RWPE2 (cell line): ENCODE data around the gene CCDC92B.

Source experiments
- ATAC-seq: fragments of 200-7000 bp; cut with Tn5 transposase; 3 replicates; pipeline ENCODE4 v1.9.1; 2021; ENCODE audit warnings: low read depth
- DNase-seq: peaks from one replicate; pipeline ENCODE4 v3.0.0-alpha.2; 2020; ENCODE audit warnings: low spot score
- H3K27ac ChIP-seq: fragments of 450-650 bp; 2 replicates; pipeline ENCODE4 v1.5.1; 2017; ENCODE audit warnings: mild to moderate bottlenecking; ENCODE audit not compliant: poor library complexity, severe bottlenecking
- H3K27me3 ChIP-seq: fragments of 250-450 bp; sonication (Bioruptor Pico); 2 replicates; pipeline ENCODE4 v1.5.1; 2021; ENCODE audit warnings: mild to moderate bottlenecking, moderate library complexity; ENCODE audit not compliant: insufficient read depth, poor library complexity, severe bottlenecking
- H3K36me3 ChIP-seq: fragments of 250-450 bp; sonication (Bioruptor Pico); 2 replicates; pipeline ENCODE4 v1.5.1; 2020; ENCODE audit warnings: low read depth, mild to moderate bottlenecking, moderate library complexity
- H3K4me1 ChIP-seq: fragments of 250-450 bp; sonication (Bioruptor Pico); 2 replicates; pipeline ENCODE4 v1.5.1; 2021; ENCODE audit warnings: mild to moderate bottlenecking, moderate library complexity; ENCODE audit not compliant: insufficient read depth, poor library complexity, severe bottlenecking
- H3K4me3 ChIP-seq: fragments of 250-450 bp; sonication (Bioruptor Pico); 2 replicates; pipeline ENCODE4 v1.5.1; 2021; ENCODE audit warnings: mild to moderate bottlenecking, moderate library complexity; ENCODE audit not compliant: severe bottlenecking
- H3K9me3 ChIP-seq: fragments of 250-450 bp; sonication (Bioruptor Pico); 2 replicates; pipeline ENCODE4 v1.5.1; 2021; ENCODE audit warnings: mild to moderate bottlenecking, moderate library complexity; ENCODE audit not compliant: severe bottlenecking
- TF ChIP-seq, protein P1 (sequence below): fragments of 450-650 bp; IDR thresholded peaks from one replicate; pipeline ENCODE4 v1.5.1; 2017; ENCODE audit warnings: mild to moderate bottlenecking, moderate library complexity; ENCODE audit not compliant: poor library complexity, severe bottlenecking

The CCDC92B gene

DNA sequence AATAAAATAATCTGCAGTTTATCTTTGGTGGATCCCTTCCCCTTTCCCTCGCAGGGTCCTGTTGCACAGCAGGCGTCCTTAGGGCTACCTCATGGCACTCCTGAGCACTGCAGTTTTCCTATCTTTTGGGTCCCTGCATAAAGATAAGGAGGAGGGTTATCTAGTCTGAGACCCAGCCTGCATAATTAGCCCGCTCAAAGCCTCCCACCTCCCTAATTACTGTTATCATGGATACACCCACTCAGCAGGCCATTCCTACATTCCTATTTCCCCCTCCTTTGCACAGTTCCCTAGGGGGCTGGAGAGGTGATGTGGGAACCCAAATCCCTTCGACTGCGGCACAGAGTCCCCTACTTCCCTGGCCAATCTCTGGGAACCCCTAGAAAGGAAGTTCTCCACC is 32.8 kb downstream of the CCDC92B start:
- Histone ChIP-seq H3K4me1 (peaks cover 4% of the 10 kb centered on the region), H3K27ac (no peak overlapping the region), H3K4me3 (no peak overlapping the region), H3K27me3 (no peaks in the 10 kb centered on the region), H3K36me3 (no peaks in the 10 kb centered on the region), H3K9me3 (no peaks in the 10 kb centered on the region)
- TF ChIP-seq, protein P1, sequence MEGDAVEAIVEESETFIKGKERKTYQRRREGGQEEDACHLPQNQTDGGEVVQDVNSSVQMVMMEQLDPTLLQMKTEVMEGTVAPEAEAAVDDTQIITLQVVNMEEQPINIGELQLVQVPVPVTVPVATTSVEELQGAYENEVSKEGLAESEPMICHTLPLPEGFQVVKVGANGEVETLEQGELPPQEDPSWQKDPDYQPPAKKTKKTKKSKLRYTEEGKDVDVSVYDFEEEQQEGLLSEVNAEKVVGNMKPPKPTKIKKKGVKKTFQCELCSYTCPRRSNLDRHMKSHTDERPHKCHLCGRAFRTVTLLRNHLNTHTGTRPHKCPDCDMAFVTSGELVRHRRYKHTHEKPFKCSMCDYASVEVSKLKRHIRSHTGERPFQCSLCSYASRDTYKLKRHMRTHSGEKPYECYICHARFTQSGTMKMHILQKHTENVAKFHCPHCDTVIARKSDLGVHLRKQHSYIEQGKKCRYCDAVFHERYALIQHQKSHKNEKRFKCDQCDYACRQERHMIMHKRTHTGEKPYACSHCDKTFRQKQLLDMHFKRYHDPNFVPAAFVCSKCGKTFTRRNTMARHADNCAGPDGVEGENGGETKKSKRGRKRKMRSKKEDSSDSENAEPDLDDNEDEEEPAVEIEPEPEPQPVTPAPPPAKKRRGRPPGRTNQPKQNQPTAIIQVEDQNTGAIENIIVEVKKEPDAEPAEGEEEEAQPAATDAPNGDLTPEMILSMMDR = no peak
- DNase-seq (no peak), ATAC-seq (no peak)

DNA sequence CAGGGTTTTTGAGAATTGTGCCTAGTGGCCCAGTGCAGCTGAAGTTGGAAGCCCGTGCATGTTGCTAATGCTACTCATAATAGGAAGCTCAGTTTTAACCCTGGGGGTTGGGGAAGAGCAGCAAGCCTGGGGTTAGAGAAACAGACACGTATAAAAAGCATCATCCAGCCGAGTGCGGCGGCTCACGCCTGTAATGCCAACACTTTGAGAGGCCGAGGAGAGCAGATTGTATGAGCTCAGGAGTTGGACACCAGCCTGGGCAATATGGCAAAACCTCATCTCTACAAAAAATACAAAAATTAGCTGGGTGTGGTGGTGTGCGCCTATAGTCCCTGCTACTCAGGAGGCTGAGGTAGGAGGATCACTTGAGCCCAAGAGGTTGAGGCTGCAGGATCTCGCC is 35.6 kb downstream of the CCDC92B start:
- H3K36me3 ChIP-seq = no peaks in the 10 kb centered on the region
- ATAC-seq (no peak), DNase-seq (no peak)
- TF ChIP-seq, protein P1 = no peak
- no peak overlapping the region for H3K27ac ChIP-seq
- H3K4me1 ChIP-seq = peaks cover 4% of the 10 kb centered on the region
- H3K4me3 ChIP-seq = no peak overlapping the region
- H3K27me3 ChIP-seq = no peaks in the 10 kb centered on the region
- no peaks in the 10 kb centered on the region for H3K9me3 ChIP-seq

DNA sequence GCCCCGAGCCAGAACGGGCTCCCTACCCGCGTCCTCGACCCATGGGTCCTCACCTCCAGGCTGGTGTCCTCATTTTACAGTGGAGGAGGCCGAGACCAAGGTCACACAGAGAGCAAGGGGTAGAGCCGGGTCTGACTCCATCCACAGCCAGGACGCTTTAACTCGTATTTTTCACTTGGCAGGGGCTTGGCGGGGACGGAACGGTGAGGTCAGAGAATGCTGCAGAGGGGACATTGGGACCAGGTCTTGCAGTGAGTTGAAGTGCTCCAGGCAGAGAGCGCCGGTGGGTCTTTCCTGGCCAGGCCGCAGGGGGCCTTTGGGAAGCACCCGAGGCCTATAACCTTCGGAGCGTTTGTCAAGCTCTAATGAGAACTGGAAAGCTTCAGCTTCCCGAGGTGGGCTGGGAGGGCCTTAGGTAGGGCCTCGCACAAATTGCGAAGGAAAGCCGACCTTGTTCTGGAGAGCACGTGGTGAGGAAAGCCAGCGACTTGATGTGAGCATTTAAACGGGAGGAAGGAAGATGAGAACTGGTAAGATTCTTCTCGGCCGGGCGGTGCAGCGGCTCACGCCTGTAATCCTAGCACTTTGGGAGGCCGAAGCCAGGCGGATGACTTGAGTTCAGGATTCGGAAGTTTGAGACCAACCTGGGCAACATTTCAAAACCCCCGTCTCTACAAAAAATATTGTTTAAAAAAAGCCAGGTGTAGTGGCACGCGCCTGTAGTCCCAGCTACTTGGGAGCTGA is 37.0 kb downstream of the CCDC92B start:
- peak overlapping the region; percentile 67 for H3K27ac ChIP-seq
- H3K9me3 ChIP-seq = no peaks in the 10 kb centered on the region
- H3K4me3 ChIP-seq = peak overlapping the region; percentile 58
- H3K4me1 ChIP-seq = peaks cover 4% of the 10 kb centered on the region
- no peaks in the 10 kb centered on the region for H3K27me3 ChIP-seq
- TF ChIP-seq, protein P1 = no peak
- DNase-seq (no peak), ATAC-seq (no peak)
- H3K36me3 ChIP-seq = no peaks in the 10 kb centered on the region

DNA sequence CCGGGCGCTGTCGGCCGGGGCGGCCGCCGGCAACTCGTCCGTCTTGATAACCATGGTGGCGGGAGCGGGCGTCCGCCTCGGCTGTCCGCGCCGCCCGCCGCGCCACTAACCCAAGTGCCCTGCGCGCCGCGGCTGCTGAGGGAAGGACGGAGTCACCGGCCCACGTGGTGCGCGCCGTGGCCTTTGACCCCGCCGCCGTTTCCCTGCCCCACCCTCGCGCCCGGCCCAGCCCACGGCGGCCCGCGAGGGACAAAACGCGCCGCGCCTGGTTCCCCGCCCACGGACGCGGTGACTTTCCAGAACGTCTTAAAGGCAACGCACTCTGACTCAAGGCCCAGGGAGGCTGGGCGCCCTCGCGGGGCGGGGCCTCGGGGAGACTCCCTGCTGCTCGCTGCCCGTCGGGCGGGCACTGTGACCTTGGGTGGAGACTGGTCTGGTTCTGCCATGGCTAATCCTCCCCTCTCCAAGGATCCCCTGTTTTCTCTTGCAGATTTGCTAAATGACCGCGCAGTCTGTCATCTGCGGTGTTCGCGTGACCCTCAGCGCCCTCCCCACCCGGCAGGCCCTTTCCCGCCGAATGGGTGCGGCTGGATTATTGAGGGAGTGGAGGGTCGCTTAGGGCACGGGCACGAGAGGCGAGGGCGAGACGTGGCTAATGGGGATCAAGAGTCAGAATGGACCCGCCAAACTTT is 37.7 kb downstream of the CCDC92B start, which contains the start of gene CLUH:
Gene CLUH, minus strand, starts transcription at position 157 of the 692 bp plus-strand sequence. Its CDS starts 103 bp downstream, at position 54.
- ATAC-seq = peak; percentile 80
- Histone ChIP-seq H3K9me3 (no peaks in the 10 kb centered on the region), H3K27ac (peak within 1 kb of the TSS; percentile 67)

More for the DNA sequence above, 37.7 kb downstream of the CCDC92B start, which contains the start of gene CLUH:
- Histone ChIP-seq H3K4me3 (peak within 1 kb of the TSS; percentile 58), H3K36me3 (no peaks in the 10 kb centered on the region; the same call in 1 of the 2 replicates), H3K4me1 (peaks cover 4% of the 10 kb centered on the region), H3K27me3 (no peaks in the 10 kb centered on the region)
- peak; percentile 94 for DNase-seq
- TF ChIP-seq, protein P1 = no peak
